ENCODE data around the gene KCNH8. TPM values are rescaled to one million over a fixed set of nuclear protein-coding genes. Genes with fewer than 3 reads are reported as not detected.

The KCNH8 gene
- total and polyA plus RNA-seq, 3 donors from 2014 or later, result 2.0 to 8.9 (median 7.1) TPM

DNA sequence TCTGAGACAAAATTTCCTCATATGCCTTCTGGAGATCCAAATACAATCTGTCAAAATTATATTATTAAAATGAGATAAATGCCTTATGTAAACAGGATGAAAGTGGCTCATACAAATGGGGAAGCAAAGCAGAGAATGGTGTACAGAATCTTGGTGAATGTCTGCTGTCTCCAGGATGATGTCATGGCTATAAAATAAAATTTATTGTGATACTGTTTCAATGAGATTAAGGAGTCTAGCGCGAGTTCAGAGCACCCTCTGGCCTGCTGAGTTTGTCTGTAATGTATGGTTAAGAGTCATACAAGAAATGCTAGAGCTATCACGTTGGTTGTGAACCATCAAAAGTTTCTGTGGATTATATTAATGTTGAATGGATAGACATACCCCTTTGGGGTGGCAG, 426.0 kb downstream of the KCNH8 start:
- intact Hi-C loops (cut with DNase I; ENCODE audit: low total_unique reads), result no loop called here
- H3K27ac ChIP-seq, result no peak overlapping the region
- no peaks in the 10 kb centered on the region for H3K27me3 ChIP-seq
- DNase-seq, result no peak
- no peaks in the 10 kb centered on the region for H3K4me1 ChIP-seq
- no peak for TF ChIP-seq POLR2A (IDR thresholded peaks at IDR 0.05)
- no peaks in the 10 kb centered on the region for H3K9me3 ChIP-seq
- WGBS, 2 donors, result 57 to 62% methylated on average over 3 of the region's 3 CpGs
- H3K4me3 ChIP-seq, result no peak overlapping the region
- no peaks in the 10 kb centered on the region for H3K36me3 ChIP-seq (ENCODE audit: low read depth, missing control alignments)

DNA sequence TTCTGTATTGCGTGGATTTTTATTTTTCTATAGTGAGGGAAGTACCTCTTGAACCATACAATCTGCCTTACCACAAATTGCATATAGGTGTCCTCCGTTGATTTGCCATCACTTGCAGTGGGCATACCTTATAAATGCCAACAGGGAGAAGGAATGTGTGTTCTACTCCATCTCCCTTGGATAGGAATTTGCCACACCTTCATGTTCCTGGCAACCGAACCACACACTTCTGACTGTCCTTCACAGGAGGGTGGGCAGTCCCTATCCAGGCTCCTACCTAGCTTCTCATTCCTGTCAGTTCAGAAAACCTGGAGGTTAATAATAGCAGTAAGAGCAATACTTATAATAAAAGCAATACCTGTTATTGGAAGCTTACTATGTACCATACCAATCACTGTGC, 428.0 kb downstream of the KCNH8 start:
- Histone ChIP-seq H3K36me3 (ENCODE audit: low read depth, missing control alignments) (no peaks in the 10 kb centered on the region), H3K4me3 (no peak overlapping the region), H3K27me3 (no peaks in the 10 kb centered on the region), H3K27ac (no peak overlapping the region), H3K9me3 (no peaks in the 10 kb centered on the region), H3K4me1 (no peaks in the 10 kb centered on the region)
- 88 to 98% methylated on average over 3 of the region's 3 CpGs for WGBS, 2 donors
- intact Hi-C loops (cut with DNase I; ENCODE audit: low total_unique reads), result no loop called here
- TF ChIP-seq, protein P1, sequence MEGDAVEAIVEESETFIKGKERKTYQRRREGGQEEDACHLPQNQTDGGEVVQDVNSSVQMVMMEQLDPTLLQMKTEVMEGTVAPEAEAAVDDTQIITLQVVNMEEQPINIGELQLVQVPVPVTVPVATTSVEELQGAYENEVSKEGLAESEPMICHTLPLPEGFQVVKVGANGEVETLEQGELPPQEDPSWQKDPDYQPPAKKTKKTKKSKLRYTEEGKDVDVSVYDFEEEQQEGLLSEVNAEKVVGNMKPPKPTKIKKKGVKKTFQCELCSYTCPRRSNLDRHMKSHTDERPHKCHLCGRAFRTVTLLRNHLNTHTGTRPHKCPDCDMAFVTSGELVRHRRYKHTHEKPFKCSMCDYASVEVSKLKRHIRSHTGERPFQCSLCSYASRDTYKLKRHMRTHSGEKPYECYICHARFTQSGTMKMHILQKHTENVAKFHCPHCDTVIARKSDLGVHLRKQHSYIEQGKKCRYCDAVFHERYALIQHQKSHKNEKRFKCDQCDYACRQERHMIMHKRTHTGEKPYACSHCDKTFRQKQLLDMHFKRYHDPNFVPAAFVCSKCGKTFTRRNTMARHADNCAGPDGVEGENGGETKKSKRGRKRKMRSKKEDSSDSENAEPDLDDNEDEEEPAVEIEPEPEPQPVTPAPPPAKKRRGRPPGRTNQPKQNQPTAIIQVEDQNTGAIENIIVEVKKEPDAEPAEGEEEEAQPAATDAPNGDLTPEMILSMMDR (IDR thresholded peaks at IDR 0.05), result no peak
- TF ChIP-seq POLR2A (IDR thresholded peaks at IDR 0.05), result no peak
- no peak for DNase-seq

Small RNA genes within 50 kb of the gene (microRNA-seq; reads per million reads assigned to microRNA genes)
- gene MIR4791 (ENCODE audit: borderline number of aligned reads in 2 of 2, borderline replicate concordance in 1 of 2), result 0 to 0.70 reads per million in 2 donors

Small RNA genes within 50 kb of the gene (small RNA-seq; reads per million reads assigned to genes)
- 0 reads per million in 2 donors for gene MIR4791
